HEK293 (cell line): ENCODE measurements around the gene UNC93A.
"Not testable (repeated sequence)": the region's sequence is repeated elsewhere in the genome, so short reads cannot be mapped to it uniquely, and the experiment has no call there.

Experiments used
- CTCF ChIA-PET: fragments of 350-600 bp; formaldehyde crosslinking; extraction: SDS; loops from one replicate; lab custom pipeline; 2021; ENCODE audit warnings: antibody characterized with exemption; lab: Yijun Ruan, JAX
- POLR2A ChIA-PET: fragments of 300-600 bp; formaldehyde crosslinking; extraction: SDS; loops from one replicate; lab custom pipeline; 2020; ENCODE audit warnings: antibody characterized with exemption, inconsistent platforms; lab: Yijun Ruan, JAX
- H3K27ac ChIP-seq: fragments of 200-500 bp; sonication (Bioruptor generic); 2 replicates; pipeline ENCODE4 v1.5.1; 2014; ENCODE audit warnings: low read depth, low read length, control low read depth, inconsistent platforms; ENCODE audit errors: extremely low read depth
- H3K36me3 ChIP-seq, 2 experiments: fragments of 200-500 bp in 1 of 2; sonication (Bioruptor generic) in 1 of 2; 1 replicate in 1 of 2; 2 replicates in 1 of 2; pipeline ENCODE4 v1.5.1; 2014 to 2017; ENCODE audit warnings: inconsistent platforms in 2 of 2, low read length in 2 of 2; ENCODE audit not compliant: control insufficient read depth in 2 of 2, insufficient read depth in 1 of 2
- H3K4me1 ChIP-seq: fragments of 200-500 bp; sonication (Bioruptor generic); 2 replicates; pipeline ENCODE4 v1.5.1; 2014; ENCODE audit warnings: mild to moderate bottlenecking, low read length, inconsistent platforms; ENCODE audit not compliant: control insufficient read depth, insufficient read depth
- H3K4me3 ChIP-seq: 2 replicates; pipeline ENCODE4 v1.5.1; 2011; ENCODE audit warnings: low read depth, mild to moderate bottlenecking, control low read depth, low read length, moderate library complexity
- H3K9me3 ChIP-seq: fragments of 200-500 bp; sonication (Bioruptor generic); 2 replicates; pipeline ENCODE4 v1.5.1; 2014; ENCODE audit warnings: low read depth, low read length, inconsistent platforms; ENCODE audit not compliant: control insufficient read depth, insufficient read depth
- SALL2 ChIP-seq: fragments of 450-650 bp; formaldehyde crosslinking; IDR thresholded peaks from 2 replicates; pipeline ENCODE4 v1.5.0; 2017; ENCODE audit warnings: missing biosample characterization, mild to moderate bottlenecking, missing genetic modification characterization, borderline replicate concordance
- SETDB1 ChIP-seq: IDR thresholded peaks from one replicate; pipeline ENCODE4 v1.6.1; 2017; ENCODE audit warnings: mild to moderate bottlenecking, low read length, moderate library complexity, mixed read lengths; ENCODE audit not compliant: insufficient read length
- ZBTB17 ChIP-seq: fragments of 450-650 bp; formaldehyde crosslinking; IDR thresholded peaks from 2 replicates; pipeline ENCODE4 v1.5.1; 2016; ENCODE audit warnings: missing biosample characterization, missing genetic modification characterization
- ZNF121 ChIP-seq: fragments of 450-650 bp; formaldehyde crosslinking; IDR thresholded peaks from 2 replicates; pipeline ENCODE4 v1.5.1; 2016; ENCODE audit warnings: missing biosample characterization, missing genetic modification characterization
- ZNF366 ChIP-seq: fragments of 450-650 bp; formaldehyde crosslinking; conservative IDR thresholded peaks from 2 replicates; pipeline ENCODE4 v1.5.1; 2016; ENCODE audit warnings: missing biosample characterization, missing genetic modification characterization
- ZNF501 ChIP-seq: fragments of 450-650 bp; formaldehyde crosslinking; IDR thresholded peaks from 2 replicates; pipeline ENCODE4 v1.5.1; 2016; ENCODE audit warnings: missing biosample characterization, missing genetic modification characterization
- ZNF670 ChIP-seq: fragments of 450-650 bp; formaldehyde crosslinking; IDR thresholded peaks from 2 replicates; pipeline ENCODE4 v1.5.1; 2016; ENCODE audit warnings: missing biosample characterization, missing genetic modification characterization, low read depth
- ZXDB ChIP-seq: fragments of 450-650 bp; formaldehyde crosslinking; IDR thresholded peaks from 2 replicates; pipeline ENCODE4 v1.5.1; 2016; ENCODE audit warnings: missing biosample characterization, missing genetic modification characterization
- TF ChIP-seq, protein P1 (sequence below): fragments of 450-650 bp; formaldehyde crosslinking; IDR thresholded peaks from 2 replicates; pipeline ENCODE4 v1.5.1; 2016; ENCODE audit warnings: missing biosample characterization, missing genetic modification characterization
- TF ChIP-seq, protein P2 (sequence below): fragments of 450-650 bp; formaldehyde crosslinking; conservative IDR thresholded peaks from 2 replicates; pipeline ENCODE4 v1.5.1; 2016; ENCODE audit warnings: low read depth, missing biosample characterization, missing genetic modification characterization

The UNC93A gene

DNA sequence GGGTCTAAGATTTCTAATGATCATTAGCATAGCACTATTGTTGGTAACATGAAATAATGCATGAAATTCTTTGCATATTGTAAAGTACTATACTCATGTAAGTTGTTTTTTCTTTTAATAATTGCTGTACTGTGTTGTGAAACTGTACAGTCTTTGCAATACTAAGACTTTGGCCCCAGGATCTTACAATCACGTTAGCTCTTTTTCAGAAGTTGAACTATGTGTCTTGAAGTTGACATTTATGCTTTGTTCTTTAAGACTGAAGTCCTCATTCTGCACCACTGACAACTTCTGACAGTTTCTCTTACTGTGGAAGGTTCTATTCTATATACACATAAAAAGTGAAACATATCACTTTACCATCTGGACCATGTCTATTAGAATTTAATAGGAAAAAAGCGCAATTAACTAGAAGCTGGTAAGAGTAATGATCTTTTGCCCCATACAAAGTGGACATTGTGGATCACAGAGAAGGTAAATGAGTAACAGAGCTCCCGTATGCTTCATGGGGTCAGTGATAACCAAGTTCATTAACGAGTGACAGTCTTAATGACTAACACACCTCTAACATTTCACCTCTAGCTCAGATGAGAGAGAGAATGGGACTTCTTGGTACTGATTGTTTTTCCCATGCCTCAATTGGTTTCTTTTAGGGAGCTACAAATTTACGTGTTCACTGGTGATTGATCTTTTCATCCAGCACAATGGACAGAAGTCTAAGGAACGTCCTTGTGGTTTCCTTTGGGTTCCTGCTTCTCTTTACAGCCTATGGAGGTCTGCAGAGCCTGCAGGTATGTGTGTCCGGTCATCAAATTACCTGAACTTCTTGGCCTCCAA, at the start of gene UNC93A:
TSS of gene UNC93A (plus strand) at position 530 of the 837 bp plus-strand sequence. CDS start at position 705, 175 bp downstream.
- TF ChIP-seq ZBTB17 (tag by site-specific recombination), result no peak
- TF ChIP-seq SALL2, result no peak
- TF ChIP-seq ZXDB (tag by site-specific recombination), result no peak
- no peak for TF ChIP-seq ZNF366 (tag by site-specific recombination)
- TF ChIP-seq ZNF121 (tag by site-specific recombination), result no peak
- TF ChIP-seq, protein P1, sequence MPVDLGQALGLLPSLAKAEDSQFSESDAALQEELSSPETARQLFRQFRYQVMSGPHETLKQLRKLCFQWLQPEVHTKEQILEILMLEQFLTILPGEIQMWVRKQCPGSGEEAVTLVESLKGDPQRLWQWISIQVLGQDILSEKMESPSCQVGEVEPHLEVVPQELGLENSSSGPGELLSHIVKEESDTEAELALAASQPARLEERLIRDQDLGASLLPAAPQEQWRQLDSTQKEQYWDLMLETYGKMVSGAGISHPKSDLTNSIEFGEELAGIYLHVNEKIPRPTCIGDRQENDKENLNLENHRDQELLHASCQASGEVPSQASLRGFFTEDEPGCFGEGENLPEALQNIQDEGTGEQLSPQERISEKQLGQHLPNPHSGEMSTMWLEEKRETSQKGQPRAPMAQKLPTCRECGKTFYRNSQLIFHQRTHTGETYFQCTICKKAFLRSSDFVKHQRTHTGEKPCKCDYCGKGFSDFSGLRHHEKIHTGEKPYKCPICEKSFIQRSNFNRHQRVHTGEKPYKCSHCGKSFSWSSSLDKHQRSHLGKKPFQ (tag by site-specific recombination), result no peak
- TF ChIP-seq ZNF501, result no peak
- no peak for TF ChIP-seq SETDB1
- TF ChIP-seq ZNF670, result no peak
- TF ChIP-seq, protein P2, sequence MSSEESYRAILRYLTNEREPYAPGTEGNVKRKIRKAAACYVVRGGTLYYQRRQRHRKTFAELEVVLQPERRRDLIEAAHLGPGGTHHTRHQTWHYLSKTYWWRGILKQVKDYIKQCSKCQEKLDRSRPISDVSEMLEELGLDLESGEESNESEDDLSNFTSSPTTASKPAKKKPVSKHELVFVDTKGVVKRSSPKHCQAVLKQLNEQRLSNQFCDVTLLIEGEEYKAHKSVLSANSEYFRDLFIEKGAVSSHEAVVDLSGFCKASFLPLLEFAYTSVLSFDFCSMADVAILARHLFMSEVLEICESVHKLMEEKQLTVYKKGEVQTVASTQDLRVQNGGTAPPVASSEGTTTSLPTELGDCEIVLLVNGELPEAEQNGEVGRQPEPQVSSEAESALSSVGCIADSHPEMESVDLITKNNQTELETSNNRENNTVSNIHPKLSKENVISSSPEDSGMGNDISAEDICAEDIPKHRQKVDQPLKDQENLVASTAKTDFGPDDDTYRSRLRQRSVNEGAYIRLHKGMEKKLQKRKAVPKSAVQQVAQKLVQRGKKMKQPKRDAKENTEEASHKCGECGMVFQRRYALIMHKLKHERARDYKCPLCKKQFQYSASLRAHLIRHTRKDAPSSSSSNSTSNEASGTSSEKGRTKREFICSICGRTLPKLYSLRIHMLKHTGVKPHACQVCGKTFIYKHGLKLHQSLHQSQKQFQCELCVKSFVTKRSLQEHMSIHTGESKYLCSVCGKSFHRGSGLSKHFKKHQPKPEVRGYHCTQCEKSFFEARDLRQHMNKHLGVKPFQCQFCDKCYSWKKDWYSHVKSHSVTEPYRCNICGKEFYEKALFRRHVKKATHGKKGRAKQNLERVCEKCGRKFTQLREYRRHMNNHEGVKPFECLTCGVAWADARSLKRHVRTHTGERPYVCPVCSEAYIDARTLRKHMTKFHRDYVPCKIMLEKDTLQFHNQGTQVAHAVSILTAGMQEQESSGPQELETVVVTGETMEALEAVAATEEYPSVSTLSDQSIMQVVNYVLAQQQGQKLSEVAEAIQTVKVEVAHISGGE (tag by site-specific recombination), result no peak
- no peaks in the 10 kb centered on the region for H3K36me3 ChIP-seq
- CTCF ChIA-PET, result interaction anchor here (0.6 to 3.4 kb wide), 20 partner anchors 9 to 516 kb away, joined by 3 to 25 read pairs (median 4); no protein-coding TSS in a partner anchor
- no peaks in the 10 kb centered on the region for H3K9me3 ChIP-seq
- no peak within 1 kb of the TSS for H3K4me3 ChIP-seq
- H3K4me1 ChIP-seq, result no peaks in the 10 kb centered on the region
- no peak within 1 kb of the TSS for H3K27ac ChIP-seq
- POLR2A ChIA-PET, result interaction anchor here (0.6 to 1.5 kb wide), 2 partner anchors 60 to 337 kb away, joined by 4 read pairs; no protein-coding TSS in a partner anchor

GRCh38 chr6:167241321-167242134, 49.6 kb upstream of the UNC93A start:
- H3K36me3 ChIP-seq, POLR2A ChIA-PET, H3K4me1 ChIP-seq, H3K9me3 ChIP-seq, H3K27ac ChIP-seq, H3K4me3 ChIP-seq: not testable (repeated sequence)
- CTCF ChIA-PET, result interaction anchor here (0.8 kb wide), 1 partner anchor 111 kb away, joined by 3 read pairs; no protein-coding TSS in a partner anchor

- POLR2A ChIA-PET, result not testable (repeated sequence)
Observed at GRCh38 chr6:167242135-167242506, 49.0 kb upstream of the UNC93A start.

DNA sequence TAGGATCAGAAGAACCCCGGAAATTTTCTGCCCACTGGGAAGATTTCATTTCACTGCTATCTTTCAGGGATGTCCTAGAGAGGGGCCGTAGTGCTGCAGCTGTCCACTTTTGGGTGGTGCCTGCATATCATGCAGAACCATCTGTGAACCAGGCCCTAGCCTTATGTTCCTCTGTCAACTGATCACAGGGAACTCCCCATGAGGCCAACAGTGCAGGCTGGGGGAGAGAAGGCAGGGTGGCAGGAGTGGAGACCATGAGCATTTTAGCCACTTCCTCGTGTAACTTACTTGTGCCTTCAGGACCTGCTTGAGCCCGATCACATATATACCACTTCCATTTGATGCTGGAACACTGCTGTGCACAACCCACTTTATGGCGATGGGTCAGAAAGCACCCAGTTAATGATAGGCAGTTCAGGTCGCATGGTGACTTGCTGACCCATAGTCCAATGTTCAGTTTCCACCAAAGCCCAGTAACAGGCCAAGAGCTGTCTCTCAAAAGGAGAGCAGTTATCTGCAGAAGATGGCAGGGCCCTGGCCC, 48.5 kb upstream of the UNC93A start:
- H3K4me3 ChIP-seq, POLR2A ChIA-PET, H3K27ac ChIP-seq, H3K36me3 ChIP-seq, CTCF ChIA-PET, H3K4me1 ChIP-seq, H3K9me3 ChIP-seq: not testable (repeated sequence)

More at GRCh38 chr6:167242135-167242506, 49.0 kb upstream of the UNC93A start:
- H3K9me3 ChIP-seq, H3K27ac ChIP-seq, H3K36me3 ChIP-seq, H3K4me1 ChIP-seq, H3K4me3 ChIP-seq, CTCF ChIA-PET: not testable (repeated sequence)
